Bronchial epithelial cell (primary cell): ENCODE data around the gene AGAP3. TPM values are rescaled to one million over a fixed set of nuclear protein-coding genes. Genes with fewer than 3 reads are reported as not detected.
A peak's percentile ranks its signal among the peaks of the same experiment; 100 is the strongest.

Source experiments
- DNase-seq: peaks from one replicate; pipeline ENCODE4 v3.0.0-alpha.2; 2010; ENCODE audit warnings: low read depth
- FAIRE-seq: peaks from 2 replicates; lab custom pipeline; 2011; peaks lifted over from hg19 to GRCh38; lab: Jason Lieb, UNC
- H3K27me3 ChIP-seq: 2 replicates; pipeline ENCODE4 v1.5.1; 2011; ENCODE audit warnings: low read length; ENCODE audit not compliant: control insufficient read depth, insufficient read depth
- H3K36me3 ChIP-seq: 2 replicates; pipeline ENCODE4 v1.5.1; 2011; ENCODE audit warnings: low read length; ENCODE audit not compliant: control insufficient read depth, insufficient read depth
- H3K4me3 ChIP-seq: 2 replicates; pipeline ENCODE4 v1.5.1; 2011; ENCODE audit warnings: mild to moderate bottlenecking, low read depth, low read length, control low read depth
- total RNA-seq: library from RNA; depleted of rRNA; stranded (reverse); fragments of >200 nt; gene quantifications from 2 replicates; pipeline ENCODE4 v1.2.1, GENCODE V29; 2014
- TF ChIP-seq, protein P1 (sequence below): IDR thresholded peaks from 2 replicates; pipeline ENCODE4 v1.5.1; 2011; ENCODE audit warnings: mild to moderate bottlenecking, moderate library complexity, low read length, control low read depth, inconsistent platforms; ENCODE audit not compliant: insufficient read depth, severe bottlenecking

The AGAP3 gene
- total RNA-seq, 1 donor from 2014 or later = 52.7 TPM

DNA sequence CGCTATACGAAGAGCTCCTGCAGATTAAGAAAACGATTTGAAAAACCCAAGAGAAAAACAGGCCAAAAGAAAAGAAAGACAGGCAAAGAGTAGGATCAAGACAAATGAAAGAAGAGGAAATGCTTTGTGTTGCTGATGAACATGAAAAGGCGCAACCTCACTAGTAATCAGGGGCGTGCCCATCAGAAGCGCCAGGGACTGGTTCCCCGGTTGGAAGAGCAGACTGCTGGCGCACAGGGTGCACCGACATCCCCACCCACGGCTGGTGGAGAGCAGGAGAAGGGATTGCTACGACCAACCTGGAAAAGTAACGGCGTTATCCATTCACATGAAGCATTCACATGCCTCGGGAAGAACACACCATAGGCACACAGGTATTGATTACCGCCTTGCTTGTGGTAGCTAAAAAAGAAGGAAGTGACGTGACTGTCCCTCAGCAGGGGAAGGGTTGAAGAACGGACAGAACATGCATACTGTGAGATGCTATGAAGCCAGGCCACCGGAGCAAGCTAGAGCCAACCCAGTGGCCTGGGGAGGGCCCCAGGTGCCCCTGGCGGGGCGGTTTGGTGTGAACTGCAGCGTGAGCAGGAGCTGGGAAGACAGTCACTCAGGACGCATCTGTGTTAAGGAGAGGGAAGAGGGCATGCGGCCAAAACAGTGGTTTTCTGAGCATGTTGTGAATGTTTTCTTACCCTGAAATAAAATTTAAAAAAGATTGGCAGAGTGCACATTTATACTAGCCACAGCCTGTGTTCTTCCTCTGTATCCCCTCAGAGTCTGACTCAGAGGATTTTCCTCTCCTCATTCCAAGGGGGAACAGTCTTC lies 18.3 kb downstream of the AGAP3 start:
- TF ChIP-seq, protein P1, sequence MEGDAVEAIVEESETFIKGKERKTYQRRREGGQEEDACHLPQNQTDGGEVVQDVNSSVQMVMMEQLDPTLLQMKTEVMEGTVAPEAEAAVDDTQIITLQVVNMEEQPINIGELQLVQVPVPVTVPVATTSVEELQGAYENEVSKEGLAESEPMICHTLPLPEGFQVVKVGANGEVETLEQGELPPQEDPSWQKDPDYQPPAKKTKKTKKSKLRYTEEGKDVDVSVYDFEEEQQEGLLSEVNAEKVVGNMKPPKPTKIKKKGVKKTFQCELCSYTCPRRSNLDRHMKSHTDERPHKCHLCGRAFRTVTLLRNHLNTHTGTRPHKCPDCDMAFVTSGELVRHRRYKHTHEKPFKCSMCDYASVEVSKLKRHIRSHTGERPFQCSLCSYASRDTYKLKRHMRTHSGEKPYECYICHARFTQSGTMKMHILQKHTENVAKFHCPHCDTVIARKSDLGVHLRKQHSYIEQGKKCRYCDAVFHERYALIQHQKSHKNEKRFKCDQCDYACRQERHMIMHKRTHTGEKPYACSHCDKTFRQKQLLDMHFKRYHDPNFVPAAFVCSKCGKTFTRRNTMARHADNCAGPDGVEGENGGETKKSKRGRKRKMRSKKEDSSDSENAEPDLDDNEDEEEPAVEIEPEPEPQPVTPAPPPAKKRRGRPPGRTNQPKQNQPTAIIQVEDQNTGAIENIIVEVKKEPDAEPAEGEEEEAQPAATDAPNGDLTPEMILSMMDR = no peak
- no peaks in the 10 kb centered on the region for H3K27me3 ChIP-seq
- FAIRE-seq (no peak), DNase-seq (no peak)
- peaks cover 4% of the 10 kb centered on the region for H3K36me3 ChIP-seq
- no peak overlapping the region for H3K4me3 ChIP-seq

DNA sequence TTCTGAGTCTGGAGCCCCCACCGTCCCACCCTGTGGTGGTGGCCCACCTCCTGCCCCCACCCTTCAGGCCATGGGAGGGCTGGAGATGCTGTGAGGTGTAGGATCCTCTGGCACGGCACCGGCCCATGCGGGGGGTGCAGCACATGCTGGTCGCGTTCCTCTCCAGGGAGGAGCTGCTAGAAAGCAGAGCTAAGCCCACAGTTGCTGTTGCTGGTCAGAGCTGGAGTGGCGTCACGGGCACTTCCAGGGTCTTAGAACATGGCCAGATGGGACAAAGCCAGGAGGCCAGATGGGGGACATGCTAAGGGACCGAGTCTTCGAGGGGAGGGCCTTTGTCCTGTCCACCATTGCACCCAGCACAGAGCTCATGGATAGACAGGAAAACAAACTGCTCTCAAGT lies 21.6 kb downstream of the AGAP3 start:
- DNase-seq = no peak
- TF ChIP-seq, protein P1 = no peak
- H3K36me3 ChIP-seq = peaks cover 4% of the 10 kb centered on the region
- no peak overlapping the region for H3K4me3 ChIP-seq
- no peaks in the 10 kb centered on the region for H3K27me3 ChIP-seq
- FAIRE-seq = no peak

DNA sequence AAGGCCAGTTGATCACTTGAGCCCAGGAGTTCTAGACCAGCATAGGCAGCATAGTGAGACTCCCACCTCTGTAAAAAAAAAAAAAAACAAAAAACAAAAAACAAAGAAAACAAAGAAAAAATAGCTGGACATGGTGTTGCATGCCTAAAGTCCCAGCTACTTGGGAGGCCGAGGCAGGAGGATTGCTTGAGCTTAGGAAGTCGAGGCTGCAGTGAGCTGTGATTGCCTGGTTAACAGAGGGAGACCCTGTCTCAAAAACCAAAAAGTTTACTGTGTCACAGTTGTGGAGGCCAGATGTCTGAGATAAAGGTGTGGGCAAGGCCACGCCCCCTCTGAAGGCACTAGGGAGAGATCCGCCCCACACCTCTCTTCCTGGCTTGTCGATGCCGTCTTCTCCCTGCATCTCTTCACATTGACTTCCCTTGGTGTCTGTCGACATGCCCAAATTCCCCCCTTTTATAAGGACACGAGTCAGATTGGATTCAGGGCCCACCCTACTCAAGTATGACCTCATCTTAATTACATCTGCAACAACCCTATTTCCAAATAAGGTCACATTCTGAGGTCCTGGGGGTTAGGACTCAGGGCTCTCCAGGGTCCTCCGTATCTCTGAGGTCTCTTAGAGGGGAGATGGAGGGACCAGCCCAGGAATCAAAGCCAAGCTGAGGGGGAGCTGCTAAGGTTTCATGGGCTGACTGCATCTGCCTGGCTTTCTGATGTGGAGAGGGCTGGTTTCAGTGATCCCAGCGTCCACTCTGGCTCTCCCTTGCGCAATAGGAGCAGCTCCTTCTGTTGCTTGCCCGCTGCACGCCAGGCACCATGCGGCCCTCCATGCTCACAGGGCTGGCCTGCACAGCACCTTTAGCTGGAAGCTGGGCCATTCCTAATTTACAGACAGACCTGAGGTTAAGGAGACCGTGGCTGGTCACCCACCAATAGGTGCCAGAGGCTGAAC lies 23.1 kb downstream of the AGAP3 start:
- Histone ChIP-seq H3K4me3 (no peak overlapping the region), H3K36me3 (peaks cover 3% of the 10 kb centered on the region), H3K27me3 (no peaks in the 10 kb centered on the region)
- FAIRE-seq (no peak), DNase-seq (no peak)
- TF ChIP-seq, protein P1 = no peak

DNA sequence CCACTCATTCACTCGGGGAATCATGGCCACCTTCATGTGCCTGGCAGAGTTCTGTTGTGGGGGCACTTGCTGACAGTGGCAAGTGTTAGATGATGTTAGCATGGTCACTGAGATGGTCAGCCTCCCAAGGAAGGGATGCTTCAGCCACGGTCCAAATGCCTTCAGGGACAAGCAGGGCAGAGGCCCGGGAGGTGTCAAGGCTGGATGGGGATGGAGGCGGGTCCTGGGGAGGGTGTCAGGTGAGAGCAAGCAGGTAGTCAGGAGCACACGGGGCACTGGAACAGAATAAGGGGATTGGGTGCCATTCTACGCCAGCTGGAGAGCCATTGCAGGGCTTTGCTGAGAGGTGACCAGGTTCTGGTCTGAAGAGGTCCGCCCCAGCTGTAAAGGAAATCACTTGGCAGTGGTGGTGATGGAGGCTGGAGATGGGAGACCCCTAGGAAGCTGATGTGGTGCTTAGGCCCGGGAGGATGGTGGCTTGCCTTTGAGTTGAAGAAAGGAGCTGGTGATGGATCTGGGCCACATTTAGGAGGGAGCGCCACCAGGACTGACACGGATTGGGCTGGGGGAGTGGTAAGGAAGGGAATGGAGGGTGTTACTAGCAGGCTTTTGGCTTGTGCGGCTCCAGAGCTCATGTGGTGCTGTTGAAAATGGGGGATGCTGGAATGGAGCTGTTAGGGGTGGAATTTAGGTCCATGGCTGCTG lies 24.1 kb downstream of the AGAP3 start:
- Histone ChIP-seq H3K4me3 (no peak overlapping the region), H3K36me3 (no peaks in the 10 kb centered on the region), H3K27me3 (no peaks in the 10 kb centered on the region)
- DNase-seq (no peak), FAIRE-seq (no peak)
- TF ChIP-seq, protein P1 = no peak

DNA sequence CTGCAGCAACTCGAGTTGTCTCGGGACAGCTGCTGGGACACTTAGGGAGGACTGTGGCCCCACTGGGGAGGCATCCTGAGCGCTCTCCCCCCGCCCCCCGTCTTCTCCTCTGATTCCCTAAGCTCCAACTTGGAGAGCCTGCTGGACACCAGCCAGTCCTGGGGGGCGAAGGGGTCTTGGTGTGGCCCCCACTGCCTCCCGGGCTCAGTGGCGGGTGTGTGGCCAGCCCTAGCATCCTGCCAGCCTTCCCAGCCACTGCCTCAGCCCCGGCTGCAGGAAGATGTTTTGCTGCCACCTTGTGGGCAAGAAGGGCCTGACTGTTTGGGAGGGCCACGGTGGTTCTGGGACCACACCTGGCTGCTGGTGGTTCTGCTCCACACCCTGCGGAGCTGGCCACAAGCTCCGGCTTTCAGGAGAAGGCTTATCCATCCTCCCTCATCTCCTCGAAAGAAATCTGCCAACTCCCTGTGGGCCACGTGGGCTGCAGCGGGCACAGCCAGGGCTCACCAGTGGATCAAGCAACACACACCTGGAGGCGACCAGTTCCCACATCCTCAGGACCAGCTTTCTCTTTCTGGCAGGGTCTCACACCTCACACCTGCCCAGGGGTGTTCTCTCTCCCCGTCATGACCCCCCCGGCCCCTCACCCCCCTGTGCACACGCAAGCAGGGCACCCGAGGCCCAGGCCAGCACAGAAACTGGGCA lies 24.8 kb downstream of the AGAP3 start:
- FAIRE-seq = no peak

More for the DNA sequence above, 24.8 kb downstream of the AGAP3 start:
- Histone ChIP-seq H3K36me3 (no peaks in the 10 kb centered on the region), H3K27me3 (no peaks in the 10 kb centered on the region), H3K4me3 (no peak overlapping the region)
- DNase-seq = peak; percentile 54
- TF ChIP-seq, protein P1 = peak; percentile 94
